OCI-M2 (cell line): ENCODE measurements around the gene KRT15.

Experiments used
- DNase-seq: peaks from one replicate; lab custom pipeline; 2025; ENCODE audit not compliant: unreplicated experiment; lab: John Stamatoyannopoulos, UW

Gene KRT15

DNA sequence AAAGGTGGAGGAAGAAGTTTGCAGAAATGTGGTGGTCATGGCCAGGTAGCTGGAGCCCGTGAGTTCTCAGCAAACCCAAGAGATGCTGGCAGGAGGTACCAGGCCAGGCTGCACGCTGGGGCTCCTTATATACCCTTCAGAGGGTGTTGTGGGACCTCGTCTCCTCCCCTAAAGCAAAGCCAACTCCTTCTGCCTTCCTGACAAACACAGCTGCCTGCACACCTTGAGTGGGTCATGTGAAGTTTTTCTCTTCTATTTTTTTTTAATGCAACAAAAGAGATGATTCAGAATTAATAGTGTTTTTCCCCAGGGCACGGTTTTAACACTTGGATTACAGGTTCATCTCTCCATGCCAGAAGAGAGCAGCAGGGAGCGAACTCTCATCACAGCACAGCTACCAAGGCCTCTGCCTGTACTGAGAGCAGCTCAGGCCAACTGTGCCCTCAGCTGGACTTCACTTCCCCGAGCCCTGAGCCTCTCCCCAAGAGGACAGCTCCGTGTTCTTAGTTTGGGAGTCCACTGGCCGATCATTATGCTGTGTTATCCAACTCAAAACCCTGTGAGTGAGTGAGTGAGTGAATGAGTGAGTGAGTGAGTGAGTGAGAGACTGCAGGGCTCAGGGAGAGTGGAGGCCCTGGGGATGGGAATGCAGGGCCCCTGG lies at the start of gene KRT15:
Gene KRT15, minus strand, starts transcription at position 102 of the 661 bp plus-strand sequence. Its CDS starts 63 bp downstream, at position 39.
- no peak for DNase-seq

DNA sequence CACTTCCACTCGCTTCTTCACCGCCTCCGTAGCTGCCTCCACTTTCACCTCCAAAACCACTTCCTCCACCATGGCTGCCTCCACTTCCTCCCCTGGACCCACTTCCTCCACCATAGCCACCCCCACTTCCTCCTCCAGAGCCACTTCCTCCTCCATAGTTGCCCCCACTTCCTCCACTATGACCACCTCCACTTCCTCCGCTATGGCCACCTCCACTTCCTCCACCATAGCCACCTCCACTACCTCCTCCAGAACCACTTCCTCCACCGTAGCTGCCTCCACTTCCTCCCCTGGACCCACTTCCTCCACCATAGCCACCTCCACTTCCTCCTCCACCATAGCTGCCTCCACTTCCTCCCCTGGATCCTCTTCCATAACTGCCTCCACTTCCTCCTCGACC lies 48.6 kb upstream of the KRT15 start:
- DNase-seq, result no peak

DNA sequence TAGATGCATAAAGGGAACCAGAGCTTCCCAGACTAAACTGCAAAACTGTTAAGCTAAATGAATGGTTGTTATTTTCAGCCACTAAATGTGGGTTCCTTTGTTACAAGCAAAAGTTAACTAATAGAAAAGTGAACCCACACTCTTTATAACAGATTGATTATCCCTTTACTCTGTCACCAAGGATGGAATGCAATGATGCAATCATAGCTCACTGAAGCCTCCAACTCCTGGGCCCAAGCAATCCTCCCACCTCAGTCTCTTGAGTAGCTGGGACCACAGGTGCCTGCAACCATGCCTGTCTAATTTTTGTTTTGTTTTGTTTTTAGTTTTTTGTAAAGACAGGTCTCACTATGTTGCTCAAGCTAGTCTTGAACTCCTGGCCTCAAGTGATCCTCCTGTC lies 46.6 kb upstream of the KRT15 start:
- DNase-seq, result no peak

DNA sequence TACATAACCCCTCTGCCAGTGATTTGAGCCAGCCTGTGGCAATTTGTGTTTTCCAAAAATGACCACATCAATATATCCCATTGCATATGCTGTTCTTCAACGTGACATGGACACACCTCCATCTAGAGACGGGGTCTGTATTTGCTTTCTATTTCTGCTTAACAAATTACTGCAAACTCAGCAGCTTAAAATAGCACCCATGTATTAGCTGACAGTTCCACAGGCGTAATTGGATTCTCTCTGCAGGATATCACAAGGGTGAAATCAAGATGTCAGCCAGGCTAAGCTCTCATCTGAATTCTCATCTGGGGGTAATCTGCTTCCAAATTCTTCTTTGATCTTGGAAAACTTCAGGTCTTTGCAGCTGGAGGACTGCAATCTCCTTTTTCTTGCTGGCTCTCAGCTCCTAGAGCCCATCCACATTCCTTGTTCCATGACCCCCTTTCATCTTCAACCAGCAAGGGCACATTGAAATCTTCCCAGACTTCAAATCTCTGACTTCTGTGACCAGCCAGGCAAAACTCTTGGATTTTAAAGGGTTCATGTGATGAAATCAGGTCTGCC lies 45.0 kb upstream of the KRT15 start:
- DNase-seq, result no peak

DNA sequence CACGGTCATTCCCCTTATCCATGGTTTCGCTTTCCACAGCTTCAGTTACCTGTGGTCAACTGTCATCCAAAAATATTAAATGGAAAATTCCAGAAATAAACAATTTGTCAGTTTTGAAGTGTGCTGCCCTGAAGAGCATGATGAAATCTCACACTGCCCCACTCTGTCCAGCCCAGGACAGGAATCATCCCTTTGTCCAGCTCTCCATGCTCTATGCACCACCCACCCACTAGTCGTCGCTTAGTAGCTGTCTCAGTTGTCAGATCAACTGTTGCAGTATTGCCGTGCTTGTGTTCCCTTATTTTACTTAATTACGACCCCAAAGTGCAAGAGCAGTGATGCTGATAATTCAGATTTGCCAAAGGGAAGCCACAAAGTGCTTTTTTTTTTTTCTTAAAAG lies 42.9 kb upstream of the KRT15 start:
- no peak for DNase-seq

DNA sequence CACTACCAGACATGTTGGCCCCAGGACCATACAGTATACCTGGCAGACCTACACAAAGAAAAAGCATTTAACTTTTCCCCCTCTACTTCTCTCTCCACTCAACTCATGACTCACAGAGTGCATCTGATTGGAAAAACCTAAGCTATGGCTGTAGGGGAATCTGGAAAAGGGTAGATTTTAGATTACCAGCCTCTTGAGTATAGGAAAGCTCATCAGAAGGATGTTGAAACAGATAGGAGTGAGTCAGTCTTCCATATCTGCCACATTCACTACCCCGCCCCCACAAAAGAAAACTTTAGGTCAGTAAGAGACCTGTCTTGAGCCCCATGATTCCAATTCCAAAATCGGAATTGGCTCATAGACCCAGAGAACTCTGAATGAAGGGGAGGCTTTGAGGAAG lies 40.9 kb upstream of the KRT15 start:
- DNase-seq, result no peak

DNA sequence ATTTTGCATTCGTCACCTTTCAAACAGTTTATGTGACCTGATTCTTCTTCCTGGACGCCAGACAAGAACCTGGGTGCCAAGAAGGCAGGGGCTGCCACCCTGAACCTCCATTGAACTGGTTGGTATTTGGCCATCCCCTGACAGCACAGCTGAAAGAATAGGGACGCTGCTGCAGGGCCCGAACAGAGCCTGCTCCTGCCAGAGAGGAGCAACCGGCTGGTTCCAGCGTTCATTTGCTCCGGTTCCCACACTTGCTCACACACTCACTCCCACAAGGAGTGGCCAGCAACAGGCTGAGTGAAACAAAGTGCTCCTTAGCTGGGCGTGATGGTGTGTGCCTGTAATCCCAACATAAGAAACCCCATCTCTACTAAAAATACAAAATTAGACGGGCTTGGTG lies 38.2 kb upstream of the KRT15 start:
- DNase-seq, result no peak

DNA sequence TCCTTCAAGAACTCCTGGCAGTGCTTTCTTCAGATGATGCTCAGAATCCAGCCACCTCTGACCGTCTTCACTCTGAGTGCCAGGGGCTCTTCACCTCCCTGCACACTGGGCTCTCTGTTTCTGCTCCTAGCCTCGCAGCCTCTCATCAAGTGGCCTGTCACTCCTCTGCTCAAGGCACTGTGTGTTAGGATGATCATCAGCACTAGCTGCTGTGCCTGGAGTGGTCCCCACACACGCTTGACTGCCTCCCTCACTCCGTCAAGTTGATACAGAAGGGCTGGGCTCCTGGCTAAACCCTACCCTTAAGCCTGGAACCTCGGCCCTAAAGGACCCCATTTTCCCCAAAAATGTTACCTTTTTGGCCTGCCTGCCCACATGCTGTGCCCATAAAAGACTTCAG lies 37.6 kb upstream of the KRT15 start:
- DNase-seq, result no peak

DNA sequence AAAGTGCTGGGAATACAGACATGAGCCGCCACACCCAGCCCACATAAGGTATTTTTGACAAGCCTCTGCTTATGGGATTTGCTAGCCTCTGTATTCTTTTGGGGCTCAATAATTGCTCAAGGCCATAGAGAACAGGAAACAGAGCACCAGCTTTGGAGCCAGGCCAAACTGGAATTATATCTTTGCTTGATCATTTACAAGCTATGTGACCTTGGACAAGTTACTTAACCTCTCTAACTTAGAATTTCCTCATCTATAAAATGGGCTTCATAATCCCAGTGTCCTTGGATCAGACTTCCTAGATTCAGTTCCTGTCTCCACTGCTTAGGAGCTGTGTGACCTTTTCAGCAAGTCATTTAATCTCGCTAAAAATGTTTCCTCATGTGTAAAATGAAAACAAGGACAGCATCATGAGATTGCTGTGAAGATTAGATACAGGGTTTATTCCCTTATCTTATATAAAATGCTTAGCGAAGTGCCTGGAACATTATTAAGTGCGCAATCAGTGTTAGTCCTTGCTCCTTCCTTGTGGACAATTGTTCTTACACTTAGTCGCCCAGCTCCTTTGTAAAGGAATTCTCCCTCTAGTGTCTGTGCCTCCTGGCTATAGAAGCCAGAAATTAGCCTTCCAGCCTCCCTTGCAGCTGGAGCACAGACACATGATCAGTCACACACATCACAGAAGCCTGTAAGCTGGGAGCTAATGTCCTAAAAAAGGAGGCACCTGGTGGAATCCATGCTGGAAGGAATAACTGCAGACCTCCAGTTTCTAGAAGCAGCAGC lies 36.6 kb upstream of the KRT15 start:
- DNase-seq, result no peak

DNA sequence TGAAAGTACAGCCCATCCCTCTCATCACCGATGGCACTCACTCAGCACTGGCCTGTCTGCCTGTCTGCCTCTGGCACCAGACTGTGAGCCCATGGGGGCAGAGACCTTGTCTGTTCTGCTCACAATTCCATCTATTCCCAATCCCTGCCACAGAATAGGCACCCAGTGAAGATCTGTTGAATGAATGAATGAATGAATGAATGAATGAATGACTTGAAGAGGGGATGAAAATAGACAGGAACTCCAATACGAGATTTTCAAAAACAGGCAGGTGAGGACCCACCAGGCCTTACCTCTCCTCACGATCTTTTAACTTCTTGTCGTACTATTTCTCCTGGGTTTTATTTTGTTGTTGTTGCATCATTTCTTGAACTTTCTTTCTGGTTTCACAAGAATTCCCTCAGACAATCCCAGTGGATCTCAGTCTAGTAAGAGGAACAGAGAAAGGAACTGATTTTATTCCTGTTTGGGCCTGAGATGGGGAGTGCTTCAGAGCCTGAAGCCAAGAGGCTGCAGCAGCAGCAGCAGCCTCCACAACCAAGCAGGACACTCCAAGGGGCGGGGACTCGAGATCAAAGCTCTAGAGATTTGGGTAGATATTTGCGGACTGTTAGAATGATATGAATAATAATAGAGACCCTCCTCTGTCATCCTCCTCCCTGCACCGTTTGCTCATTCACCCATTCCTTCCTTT lies 35.4 kb upstream of the KRT15 start:
- DNase-seq, result no peak

DNA sequence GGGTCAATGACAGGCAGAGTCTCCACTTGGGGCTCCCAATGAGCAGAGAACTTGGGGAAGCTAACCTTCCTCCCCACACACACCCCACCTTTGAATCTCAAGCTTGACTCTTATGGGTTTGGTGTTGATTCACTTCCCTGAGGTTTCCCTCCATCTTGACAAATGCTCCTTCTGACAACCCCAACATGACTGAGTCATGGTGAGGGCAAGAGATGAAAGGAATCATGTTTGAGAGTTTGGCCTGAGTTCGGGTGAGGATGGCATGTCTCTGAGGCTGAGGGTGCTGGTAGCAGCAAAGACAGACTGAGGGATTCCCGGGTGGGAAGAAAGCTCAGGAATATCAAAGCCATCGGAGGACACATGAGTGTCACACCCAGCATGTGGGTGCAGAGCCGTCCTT lies 34.5 kb upstream of the KRT15 start:
- DNase-seq, result no peak

DNA sequence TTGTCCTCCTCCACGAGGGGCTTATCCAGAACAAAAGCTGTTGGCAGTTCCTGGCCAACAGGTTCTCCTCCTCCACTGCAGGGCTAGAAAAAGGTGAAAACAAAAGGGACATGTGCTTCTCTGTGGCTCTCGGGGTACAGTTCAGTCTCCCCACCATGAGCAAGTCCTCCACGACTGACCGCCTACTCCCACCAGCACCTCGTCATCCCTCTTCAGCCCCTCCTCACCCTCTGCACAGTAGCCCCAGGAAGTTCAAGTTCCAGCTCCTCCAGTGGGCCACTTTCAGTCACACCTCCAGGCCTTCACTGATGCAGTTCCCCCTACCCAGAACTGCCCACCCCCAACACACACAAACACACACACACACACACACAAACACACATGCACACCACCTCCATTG lies 33.8 kb upstream of the KRT15 start:
- DNase-seq, result no peak

DNA sequence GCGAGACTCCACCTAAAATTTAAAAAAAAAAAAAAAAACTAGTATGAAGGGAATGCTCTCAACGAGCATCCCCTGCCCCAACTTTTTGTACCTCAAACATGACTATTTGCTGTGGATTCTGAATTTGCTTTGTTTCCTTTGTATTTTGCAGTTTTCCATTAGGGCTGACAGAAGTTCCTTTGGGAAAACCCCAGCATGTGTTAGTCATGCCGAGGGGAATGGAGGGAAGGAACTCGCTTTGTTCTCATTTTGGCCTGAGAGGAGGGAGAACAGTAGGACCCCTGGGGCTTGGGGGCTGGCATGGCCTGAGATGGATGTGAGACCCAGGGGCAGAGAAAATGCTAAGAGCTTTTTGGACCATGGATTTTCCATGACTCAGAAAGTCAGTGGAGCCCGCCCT lies 32.7 kb upstream of the KRT15 start:
- no peak for DNase-seq

DNA sequence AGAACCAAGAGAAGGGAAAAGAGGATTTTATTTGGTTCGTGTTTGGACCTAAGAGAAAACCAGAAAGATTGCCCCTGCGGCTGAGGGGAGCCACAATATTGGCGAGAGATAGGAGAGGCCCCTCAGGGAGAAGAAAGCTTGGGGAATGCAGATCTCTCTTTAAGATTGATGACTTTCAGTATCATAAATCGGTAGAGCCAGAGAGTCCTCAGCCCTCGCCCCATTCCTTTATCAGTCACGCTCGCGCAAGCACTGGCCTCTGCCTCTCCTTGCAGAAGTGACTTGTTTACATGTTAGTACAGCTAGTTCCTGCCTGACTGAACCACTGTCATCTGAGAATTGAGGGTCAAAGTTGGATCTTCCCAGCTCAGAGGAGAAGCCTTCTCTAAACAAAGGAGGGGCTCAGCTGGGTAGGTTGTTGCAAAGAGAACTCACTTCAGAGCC lies 30.9 kb upstream of the KRT15 start:
- no peak for DNase-seq

DNA sequence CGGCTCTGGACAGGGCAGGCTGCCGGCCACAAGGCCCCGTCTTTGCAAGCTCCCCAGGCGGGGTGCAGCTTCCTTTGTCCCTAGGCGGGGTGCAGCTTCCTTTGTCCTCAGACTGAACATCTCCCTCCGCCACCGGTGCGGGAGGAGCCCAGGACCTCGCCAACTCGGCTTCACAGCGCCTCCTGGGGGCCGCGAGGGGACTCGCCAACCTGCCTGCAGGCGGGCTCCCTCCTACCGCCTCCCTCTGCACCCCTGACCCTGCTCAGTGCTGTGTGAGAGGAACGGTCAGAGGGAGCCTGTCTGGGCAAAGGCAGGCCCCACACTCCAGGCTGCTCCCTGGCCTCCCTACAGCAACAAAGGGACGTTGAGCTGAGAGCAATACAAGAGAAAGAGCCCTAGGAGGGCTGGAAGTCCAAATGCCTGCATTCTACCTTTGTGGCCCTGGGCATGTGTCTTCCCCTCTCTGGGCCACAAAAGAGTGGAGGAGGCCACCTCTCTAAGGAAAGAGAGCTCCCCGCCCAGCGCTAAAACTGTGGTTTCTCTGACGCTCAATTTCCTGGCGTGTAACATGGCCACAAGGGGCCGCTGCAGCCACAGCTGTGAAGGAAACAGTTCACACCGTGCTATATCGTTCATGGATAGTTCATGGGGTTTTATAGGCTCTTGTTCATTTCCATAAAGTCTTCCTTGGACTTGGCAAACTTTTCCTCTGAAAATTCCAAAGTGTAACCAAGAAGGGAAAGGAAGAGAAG lies 30.3 kb upstream of the KRT15 start:
- DNase-seq, result no peak

DNA sequence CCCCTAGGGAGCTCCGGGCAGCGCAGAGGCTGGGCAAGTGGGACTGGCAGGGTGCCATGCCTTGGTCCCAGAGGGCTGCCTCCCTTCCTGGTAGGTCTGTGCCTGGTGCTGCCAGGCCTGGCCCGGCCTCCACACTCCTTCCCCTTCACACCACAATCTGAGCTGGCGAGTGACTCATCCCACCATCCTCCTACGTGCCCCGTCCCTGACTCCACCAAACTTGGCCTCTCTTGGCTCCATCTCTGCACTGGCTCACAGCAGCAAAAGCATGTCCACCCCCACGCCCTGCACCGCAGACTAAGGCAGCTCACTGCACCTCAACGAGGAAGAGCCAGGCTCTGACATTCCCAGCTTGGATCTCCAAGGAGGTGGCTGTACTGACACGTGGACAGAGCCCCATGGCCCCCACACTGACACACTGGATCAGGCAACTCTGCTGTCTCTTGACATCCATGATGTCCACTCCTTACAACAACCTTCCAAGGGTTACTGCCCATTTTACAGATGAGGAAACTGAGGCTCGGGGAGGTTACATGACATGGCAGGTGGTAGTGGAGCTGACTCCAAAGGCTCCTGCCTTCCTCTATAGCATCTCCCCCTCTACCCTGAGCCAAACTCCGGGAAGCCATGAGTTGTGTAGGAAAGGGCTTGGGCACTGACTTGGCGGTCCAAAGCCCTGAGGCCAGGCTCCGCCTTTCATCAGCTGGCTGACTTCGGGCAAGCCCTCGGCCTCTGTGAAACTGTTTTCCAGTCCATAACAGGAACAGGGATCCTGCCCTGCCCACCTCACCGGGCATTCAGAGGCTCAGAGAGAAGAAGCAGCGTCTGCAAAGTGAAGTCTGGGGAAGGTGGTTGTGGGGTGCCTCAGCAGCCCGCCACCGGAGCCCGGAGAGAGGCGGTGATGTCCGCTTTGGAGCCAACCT lies 29.5 kb upstream of the KRT15 start:
- DNase-seq, result no peak

DNA sequence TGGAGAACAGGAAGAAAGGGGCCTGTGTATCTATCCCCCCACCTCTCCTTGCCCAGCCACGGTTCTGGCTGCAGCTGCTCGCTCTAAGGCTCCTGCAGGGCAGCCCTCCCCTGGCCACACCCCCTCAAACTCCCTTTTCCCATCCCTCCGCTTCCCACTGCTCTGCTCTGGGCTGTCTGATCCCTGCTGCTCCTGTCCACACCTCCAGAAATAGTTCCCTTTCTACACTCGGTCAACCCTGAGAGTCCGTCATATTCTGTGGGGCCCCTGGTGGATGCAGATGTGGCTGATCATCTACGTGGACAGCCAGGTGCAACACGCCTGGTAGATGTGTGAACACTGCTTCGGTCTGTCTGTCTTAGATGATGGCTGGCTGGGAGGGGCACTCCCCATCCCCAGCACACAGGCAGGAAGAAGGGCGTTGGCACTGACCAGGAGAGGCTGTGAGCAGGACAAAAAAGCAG lies 28.7 kb upstream of the KRT15 start:
- DNase-seq, result no peak

DNA sequence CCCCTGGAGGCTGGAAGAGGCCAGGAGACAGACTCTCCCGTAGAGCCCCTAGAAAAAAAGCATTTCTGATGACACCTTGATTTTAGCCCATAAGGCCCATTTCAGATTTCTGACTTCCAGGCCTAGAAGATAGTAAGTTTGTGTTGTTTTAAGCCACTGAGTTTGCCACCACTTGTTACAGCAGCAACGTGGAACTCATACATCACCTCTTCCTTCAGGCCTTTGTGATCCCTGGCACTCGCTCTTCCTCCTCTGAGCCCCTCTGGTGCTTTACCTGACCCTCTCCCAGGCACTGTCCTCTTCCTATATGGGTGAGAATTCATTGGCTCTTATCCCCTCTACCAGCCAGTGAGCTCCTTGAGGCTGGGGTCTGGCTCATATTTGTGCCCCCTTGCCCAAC lies 28.1 kb upstream of the KRT15 start:
- DNase-seq, result no peak

DNA sequence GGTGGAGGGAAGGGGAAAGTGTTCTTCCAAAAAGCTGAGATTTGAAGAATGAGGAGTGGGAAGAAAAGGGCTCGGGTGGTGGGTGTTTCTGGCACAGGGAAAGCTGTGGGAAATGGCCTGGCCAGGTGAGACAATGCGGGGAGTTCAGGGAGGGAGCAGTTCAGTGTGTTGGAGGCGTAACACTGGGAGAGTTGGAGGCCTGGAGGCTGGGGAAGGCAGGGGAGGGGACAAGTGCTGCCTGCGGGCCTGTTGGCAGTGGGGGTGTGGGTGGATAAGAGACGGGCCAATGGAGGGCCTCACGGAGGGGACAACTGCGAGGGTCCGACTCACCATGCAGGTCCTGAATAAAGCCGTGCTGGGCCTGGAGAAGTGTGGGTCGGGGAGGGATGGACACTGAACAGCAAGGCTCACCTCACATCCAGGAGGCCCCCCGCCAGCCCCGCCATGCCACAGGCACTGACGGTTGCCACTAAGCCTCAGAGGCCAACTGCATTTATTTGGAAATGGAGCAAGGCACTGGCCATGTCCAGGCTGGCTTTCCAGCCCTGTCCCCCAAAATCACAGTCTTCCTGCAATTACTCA lies 27.2 kb upstream of the KRT15 start:
- DNase-seq, result no peak

DNA sequence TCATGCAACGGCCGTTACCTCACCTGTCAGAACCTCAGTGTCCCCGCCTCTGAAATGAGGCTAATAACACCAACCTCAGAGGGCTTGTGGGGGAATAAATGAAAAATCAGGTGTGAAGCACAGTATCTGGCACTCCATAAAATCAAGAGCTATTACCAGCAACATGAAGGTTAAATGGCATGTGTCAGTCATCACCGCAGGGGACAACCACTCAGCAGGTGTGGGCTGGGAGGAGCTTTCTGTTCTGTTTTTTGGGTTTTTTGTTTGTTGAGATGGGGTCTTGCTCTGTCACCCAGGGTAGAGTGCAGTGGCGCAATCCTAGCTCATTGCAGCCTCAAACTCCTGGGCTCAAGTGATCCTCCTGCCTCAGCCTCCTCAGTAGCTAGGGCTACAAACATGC lies 26.2 kb upstream of the KRT15 start:
- DNase-seq, result no peak
